HG03378 (cell line): Measurements from ENCODE around the gene PPP6C.
"Not testable (repeated sequence)": the region's sequence is repeated elsewhere in the genome, so short reads cannot be mapped to it uniquely, and the experiment has no call there.

Experiments
- ATAC-seq: cut with Tn5 transposase; IDR thresholded peaks from one replicate; pipeline ENCODE4 v1.9.1; 2021; ENCODE audit warnings: mild to moderate bottlenecking, moderate library complexity; ENCODE audit not compliant: unreplicated experiment

PPP6C gene

GRCh38 chr9:125183054-125183453 is 6.5 kb downstream of the PPP6C start:
- ATAC-seq: no peak

- ATAC-seq: not testable (repeated sequence)
Observed at GRCh38 chr9:125181756-125182155, 7.8 kb downstream of the PPP6C start.

- ATAC-seq: no peak
Observed at GRCh38 chr9:125180876-125181275, 8.7 kb downstream of the PPP6C start.

DNA sequence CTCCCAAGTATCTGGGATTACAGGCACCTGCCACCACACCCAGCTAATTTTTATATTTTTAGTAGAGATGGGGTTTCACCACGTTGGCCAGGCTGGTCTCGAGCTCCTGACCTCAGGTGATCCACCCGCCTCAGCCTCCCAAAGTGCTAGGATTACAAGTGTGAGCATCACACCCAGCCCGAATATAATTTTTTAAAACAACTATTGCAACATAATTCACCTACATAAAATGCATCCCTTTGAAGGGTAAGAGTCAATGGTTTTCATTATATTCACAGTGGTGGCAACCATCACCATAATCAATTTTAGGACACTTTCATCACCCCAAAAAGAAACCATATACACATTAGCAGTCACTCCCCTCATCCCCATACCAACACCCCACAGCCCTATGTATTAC is 9.8 kb downstream of the PPP6C start:
- ATAC-seq: not testable (repeated sequence)

GRCh38 chr9:125177888-125178287 is 11.7 kb downstream of the PPP6C start:
- no peak for ATAC-seq

- ATAC-seq: no peak
Observed at GRCh38 chr9:125176636-125177035, 13.0 kb downstream of the PPP6C start.

DNA sequence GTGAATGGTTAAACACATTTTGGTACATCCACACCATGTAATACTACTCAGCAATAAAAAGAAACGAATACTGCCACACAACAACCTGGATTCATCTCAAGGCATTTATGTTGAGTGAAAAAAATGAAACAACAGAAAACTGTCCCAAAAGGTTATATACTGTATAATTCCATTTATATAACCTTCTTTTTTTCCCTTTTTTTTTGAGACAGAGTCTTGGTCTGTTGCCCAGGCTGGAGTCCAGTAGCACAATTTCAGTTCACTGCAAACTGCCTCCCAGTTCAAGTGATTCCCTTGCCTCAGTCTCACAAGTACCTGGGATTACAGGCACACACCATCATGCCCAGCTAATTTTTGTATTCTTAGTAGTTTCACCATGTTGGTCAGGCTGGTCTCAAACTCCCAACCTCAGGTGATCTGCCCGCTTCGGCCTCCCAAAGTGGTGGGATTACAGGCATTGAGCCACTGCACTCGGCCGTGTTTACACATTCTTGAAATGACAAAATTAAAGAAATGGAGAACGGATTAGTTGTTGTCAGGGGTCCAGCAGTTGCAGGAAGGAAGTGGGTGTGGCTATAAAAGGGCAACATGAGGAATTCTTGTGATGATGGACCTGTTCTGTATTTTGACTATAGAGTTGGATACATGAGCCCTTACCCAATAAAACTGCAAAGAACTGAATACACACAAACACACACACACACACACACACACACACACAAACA is 17.4 kb downstream of the PPP6C start:
- no peak for ATAC-seq

- ATAC-seq: no peak
Observed at GRCh38 chr9:125169895-125170294, 19.7 kb downstream of the PPP6C start.

DNA sequence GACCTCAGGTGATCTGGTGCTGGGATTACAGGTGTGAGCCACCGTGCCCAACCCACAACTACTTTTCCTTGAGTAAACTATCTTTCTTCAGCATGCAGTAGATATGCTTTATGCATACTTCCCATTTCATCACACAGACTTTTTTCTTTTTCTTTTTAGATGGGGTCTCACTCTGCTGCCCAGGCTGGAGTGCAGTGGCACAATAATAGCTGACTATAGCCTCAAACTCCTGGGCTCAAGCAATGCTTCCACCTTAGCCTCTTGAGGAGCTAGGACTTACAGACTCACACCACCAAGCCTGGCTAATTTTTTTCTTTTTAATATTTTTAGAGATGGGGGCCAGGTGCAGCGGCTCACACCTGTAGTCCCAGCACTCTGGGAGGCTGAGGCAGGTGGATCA is 22.8 kb downstream of the PPP6C start:
- ATAC-seq: no peak

DNA sequence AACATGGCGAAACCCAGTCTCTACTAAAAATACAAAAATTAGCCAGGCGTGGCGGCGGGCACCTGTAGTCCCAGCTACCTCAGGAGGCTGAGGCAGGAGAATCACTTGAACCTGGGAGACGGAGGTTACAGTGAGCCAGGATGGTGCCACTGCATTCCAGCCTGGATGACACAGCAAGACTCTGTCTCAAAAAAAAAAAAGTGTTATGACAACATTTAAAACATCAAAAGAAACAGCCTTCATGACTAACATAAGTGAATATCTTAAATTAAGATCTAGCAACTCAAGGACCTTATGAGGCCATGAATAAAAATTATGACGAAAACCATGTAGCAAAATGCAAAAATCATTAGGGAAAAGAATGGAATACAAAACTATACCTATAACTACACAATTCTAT is 26.7 kb downstream of the PPP6C start:
- ATAC-seq: not testable (repeated sequence)

- no peak for ATAC-seq
Observed at GRCh38 chr9:125161284-125161918, 28.2 kb downstream of the PPP6C start.

GRCh38 chr9:125160750-125161149 is 28.9 kb downstream of the PPP6C start:
- ATAC-seq: no peak

GRCh38 chr9:125156551-125156950 is 33.1 kb downstream of the PPP6C start:
- no peak for ATAC-seq

DNA sequence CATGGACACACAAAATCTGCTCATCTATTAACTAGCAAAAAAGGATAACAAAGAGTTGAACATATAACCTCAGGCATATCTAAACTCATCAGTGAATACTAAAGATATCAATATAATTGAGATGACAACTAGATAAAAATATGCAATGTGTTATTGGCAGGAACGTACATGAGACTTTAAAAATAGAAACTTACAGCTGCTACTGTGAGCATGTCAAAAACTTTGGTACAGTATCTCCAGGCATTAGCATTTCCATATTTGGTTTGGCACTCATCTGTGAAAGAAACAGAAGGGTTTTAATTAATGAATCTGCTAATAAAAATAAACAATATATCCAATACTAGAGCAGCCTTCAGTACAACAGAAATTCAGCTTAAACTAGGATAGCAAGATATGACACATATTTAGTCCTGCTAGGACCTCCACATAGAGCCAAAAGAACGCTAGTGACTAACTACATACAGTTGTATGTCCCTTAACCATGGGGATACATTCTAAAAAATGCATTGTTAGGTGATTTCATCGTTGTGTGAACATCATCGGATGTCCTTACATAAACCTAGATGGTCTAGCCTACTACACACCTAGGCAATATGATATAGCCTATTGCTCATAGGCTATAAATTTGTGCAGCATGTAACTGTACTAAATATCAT is 35.8 kb downstream of the PPP6C start:
- ATAC-seq: no peak

DNA sequence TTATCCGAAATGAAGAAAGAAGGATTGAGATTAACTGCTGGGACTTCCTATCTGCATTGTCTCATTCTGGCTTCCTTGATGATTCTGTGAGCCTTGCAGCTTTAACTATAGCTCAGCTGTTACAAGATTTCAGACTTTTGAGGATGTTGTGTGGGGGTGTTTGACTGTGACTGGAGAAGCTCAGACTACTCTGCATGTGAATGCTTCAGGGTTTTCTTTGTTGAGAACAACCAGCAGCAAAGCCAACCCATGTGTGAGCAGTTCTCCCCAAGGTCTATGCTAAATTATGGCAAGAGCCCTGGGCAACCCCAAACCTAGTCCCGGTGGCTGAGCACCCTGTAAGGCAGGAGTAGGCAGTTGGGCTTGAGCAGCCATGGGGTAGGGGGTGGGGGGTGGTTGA is 37.9 kb downstream of the PPP6C start:
- no peak for ATAC-seq

GRCh38 chr9:125150349-125151245 is 39.0 kb downstream of the PPP6C start:
- ATAC-seq: no peak

- ATAC-seq: no peak
Observed at GRCh38 chr9:125147401-125147951, 42.1 kb downstream of the PPP6C start.

DNA sequence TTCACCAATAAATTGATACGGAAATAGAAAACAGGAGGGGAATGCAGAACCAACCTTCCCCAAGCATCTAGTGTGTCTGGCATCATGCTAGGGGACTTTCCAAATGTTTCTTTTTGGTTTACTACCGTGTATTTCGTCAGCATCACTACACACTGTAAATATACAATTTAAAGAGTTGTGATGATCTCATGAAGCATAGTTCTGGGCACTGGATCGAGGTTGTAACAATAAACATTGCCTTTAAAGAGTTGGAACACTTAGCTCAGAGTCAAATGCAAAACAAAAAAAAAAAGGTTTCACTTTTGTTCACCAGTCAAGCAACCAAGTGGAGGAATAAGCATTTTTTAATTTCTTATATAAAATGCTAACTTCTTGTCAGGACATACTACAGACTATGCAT is 43.4 kb downstream of the PPP6C start:
- ATAC-seq: no peak

- no peak for ATAC-seq
Observed at GRCh38 chr9:125145425-125145824, 44.2 kb downstream of the PPP6C start.

- peak; percentile 95 for ATAC-seq
Observed at GRCh38 chr9:125143377-125144090, 46.1 kb downstream of the PPP6C start, which contains the start of gene SCAI. Gene SCAI (minus strand): TSS chr9:125143528. CDS start chr9:125143437, 91 bp downstream.
